NCI-H2196 treated with DMSO at 0.1 percent for 48 hours (cell line): ENCODE results near the gene CLK4.

Source experiments
- DNase-seq: peaks from one replicate; lab custom pipeline; 2025; ENCODE audit not compliant: unreplicated experiment; lab: John Stamatoyannopoulos, UW

CLK4 gene

GRCh38 chr5:178560911-178561310 is 65.9 kb downstream of the CLK4 start:
- DNase-seq = no peak

DNA sequence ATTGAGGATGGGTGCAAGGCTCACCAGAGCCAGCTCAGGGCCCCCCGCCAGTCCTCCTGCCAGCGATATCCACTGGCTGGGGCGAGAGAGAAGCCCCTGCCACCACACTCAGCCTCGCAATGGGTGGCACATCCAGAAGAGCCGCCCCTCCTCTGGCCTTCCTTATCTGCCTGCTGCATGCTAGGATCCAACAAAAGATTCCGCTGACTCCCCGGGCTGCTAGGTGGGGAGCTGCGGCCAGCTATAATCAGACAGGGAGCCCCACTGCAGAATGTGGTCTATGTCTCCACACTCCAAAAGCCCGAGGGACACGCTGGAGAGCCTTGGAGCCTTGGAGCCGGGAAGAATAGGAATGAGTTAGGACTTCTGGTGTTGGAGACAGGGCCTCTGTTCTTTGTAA is 69.4 kb downstream of the CLK4 start:
- DNase-seq = no peak

- DNase-seq = no peak
Observed at GRCh38 chr5:178555771-178556211, 71.1 kb downstream of the CLK4 start.

DNA sequence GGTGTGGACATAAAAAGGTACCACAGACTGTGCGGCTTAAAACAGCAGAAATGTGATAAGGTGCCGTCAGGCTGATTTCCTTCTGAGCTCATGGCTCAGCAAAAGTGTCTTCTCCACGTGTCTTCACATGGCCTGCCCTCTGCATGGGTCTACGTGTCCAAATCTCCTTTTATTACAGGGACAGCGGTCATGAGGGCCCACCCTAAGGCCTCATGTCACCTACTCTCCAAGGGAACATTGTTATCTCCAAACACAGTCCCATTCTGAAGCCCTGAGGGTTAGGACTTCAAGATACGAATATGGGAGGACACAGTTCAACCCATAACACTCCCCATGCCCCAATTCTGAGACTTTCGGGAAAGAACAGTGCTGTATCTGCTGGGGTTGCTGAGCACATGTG is 71.8 kb downstream of the CLK4 start:
- no peak for DNase-seq

DNA sequence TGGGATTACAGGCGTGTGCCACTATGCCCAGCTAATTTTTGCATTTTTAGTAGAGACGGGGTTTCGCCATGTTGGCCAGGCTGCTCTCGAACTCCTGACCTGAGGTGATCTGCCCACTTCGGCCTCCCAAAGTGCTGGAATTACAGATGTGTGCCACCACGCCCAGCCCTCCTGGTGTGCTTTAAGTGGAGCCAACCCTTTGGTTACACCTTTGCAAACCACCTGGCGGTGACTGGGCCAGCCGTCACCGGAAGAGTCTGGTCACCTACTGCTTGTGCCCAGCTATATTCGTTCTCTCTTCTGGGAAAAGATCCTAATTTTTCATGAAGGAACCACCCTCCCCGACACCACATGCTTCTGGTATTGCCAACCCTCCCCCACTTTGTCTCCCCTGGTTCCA is 72.5 kb downstream of the CLK4 start:
- no peak for DNase-seq

DNA sequence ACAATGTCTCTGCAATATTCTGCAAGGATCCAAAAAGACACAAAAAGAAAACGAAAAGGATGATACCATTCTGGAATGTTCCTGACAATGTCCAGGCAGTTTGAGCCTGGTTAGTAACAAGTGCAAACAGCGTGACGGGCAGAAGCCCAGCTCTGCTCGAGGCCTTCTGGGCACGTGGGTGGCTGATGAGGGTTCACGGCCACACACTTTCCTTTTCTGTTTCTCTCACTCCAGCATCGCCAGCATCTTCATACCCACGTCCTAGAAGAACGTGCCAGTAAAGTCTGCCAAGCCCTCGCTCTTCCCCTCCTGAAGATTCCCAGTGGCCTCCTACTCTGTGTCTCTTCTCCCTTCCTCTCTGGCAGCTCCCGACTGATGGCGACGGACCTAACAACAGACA is 73.3 kb downstream of the CLK4 start:
- DNase-seq = no peak
